SHP77 (cell line): ENCODE results near the gene APBB1IP.
"Not testable (repeated sequence)": the region's sequence is repeated elsewhere in the genome, so short reads cannot be mapped to it uniquely, and the experiment has no call there.

Experiments used
- DNase-seq, 2 experiments: peaks; one replicate each; lab custom pipeline; 2025; lab: John Stamatoyannopoulos, UW

Gene APBB1IP

GRCh38 chr10:26441491-26442214, 3.5 kb downstream of the APBB1IP start:
- no peak for DNase-seq

DNA sequence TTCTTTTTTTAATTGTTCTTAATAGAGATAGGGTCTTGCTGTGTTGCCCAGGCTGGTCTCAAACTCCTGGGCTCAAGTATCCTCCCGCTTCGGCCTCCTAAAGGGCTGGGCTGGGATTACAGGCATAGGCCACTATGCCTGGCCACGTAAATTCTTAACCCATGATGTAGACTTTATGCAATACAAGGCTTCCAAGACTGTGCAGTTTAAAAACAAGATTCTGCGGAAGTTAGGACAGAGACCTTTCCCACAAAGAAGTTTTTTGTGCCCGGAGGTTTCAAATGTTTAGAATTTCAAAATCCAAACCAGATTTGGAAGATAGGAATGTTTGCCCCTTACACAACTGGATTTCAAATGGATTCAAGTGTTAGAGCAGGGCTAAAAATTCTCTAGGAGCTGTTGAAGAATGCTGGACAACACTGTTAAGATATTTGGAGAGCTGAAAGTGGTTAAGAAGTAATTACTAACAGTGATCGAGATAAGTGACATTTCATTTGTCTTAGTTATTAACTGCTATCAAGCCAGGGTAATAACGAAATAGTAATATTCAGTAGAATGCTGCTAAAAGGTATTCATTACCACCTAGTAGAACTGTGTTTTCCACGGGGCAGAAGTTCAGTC, 7.4 kb downstream of the APBB1IP start:
- DNase-seq = no peak

- no peak for DNase-seq
Measured at GRCh38 chr10:26446258-26446657, 8.1 kb downstream of the APBB1IP start.

DNA sequence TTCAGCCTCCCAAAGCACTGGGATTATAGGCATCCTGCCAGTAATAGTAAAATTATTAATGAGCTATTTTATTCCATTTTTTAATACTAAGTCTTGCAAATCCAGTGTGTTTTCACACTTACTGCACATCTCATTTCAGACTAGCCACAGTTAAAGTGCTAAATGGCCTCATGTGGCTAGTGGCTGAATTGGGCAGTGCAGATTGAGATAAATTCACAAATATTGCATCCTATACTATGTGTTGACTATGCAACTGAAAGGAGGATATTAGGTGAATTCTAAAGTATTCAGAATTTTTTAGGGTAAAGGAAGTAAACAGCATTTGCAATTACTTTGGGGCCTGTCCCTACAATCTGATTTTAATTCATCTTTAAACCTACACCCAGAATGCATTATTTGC, 10.2 kb downstream of the APBB1IP start:
- DNase-seq = no peak

DNA sequence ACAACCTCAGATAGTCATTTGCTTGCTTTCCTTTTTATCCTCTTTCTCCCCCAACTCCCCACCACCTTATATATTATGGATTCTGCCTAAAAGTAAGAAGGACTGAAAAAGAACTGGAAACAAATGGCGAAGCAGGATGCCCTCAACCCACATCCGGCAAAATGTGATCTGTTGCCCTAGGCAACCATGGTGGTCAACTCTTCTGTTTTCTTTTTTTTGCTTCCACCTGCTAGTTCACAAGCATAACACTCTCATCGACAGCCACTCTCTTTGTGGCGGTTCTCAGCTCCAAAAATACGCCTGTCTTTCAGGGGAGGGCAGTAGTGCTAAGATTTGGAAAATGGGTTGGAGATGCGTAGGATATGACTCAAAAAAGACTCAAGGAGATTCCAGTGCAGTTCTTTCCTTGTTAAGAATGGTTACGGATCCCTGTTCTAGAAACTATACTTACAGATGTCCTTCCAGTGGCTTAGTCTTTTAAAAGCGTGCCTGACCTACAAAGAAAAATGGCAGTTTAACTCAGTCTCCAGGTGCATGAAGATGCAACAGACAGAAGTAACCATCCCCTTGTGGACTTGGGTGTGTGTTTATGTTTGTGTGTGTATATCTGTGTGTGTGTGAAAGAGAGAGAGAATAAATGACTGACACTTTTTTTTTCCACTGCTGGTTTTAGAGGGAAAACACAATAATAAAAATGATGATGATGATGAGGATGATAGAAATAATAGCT, 10.7 kb downstream of the APBB1IP start:
- DNase-seq = no peak

- DNase-seq = no peak
Measured at GRCh38 chr10:26449726-26450125, 11.6 kb downstream of the APBB1IP start.

GRCh38 chr10:26451903-26452302, 13.8 kb downstream of the APBB1IP start:
- DNase-seq = no peak

DNA sequence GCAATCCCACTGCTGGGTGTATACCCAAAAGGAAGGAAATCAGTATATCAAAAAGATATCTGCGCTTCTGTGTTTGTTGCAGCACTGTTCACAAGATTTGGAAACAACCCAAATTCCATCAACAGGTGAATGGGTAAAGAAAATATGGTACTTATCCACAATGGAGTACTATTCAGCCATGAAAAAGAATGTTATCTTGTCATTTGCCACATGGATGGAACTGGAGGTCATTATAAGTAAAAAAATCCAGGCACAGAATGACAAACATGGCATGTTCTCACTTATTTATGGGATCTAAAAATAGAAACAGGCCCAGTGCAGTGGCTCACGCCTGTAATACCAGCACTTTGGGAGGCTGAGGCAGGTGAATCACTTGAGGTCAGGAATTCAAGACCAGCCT, 15.7 kb downstream of the APBB1IP start:
- no peak for DNase-seq

GRCh38 chr10:26454891-26455290, 16.8 kb downstream of the APBB1IP start:
- no peak for DNase-seq

GRCh38 chr10:26455567-26456315, 17.6 kb downstream of the APBB1IP start:
- DNase-seq = no peak

DNA sequence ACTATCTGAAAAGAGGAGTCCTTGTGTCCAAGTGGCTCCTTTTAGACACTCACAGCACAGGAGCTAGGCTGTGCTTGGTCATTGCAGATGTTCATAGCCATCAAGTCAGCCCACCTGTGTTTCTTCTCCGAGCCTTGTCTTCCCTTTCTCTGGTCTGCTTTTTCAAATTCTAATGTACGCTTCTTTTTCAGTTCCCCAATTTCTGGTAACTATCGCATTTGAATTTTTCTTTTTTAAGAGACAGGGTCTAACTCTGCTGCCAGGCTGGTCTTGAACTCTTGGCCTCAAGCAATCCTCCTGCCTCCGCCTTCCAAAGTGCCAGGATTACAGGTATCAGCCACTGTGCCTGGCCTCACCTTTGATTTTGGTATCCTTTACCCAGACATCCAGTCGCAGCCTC, 18.9 kb downstream of the APBB1IP start:
- no peak for DNase-seq

- DNase-seq = no peak
Measured at GRCh38 chr10:26460736-26461135, 22.6 kb downstream of the APBB1IP start.

- no peak for DNase-seq
Measured at GRCh38 chr10:26463986-26464385, 25.8 kb downstream of the APBB1IP start.

GRCh38 chr10:26464632-26465280, 26.6 kb downstream of the APBB1IP start:
- no peak for DNase-seq

GRCh38 chr10:26466531-26466930, 28.4 kb downstream of the APBB1IP start:
- DNase-seq = not testable (repeated sequence)

DNA sequence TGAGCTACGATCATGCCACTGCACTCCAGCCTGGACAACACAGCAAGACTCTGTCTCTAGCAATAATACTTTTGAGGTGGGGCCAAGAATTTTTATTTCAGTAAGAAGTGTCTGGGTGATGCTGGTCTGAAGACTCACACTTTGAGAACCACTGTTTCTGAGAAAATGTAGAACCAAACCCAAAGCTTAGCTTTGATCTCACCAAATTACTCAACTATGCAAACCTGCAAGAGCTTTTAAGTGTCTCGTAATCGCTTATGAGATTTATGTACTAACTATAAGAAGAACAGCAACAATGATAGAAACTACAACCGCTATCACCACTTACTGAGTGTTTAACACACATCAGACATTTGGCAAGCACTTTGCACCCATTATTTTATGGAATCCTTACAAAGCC, 29.5 kb downstream of the APBB1IP start:
- no peak for DNase-seq

DNA sequence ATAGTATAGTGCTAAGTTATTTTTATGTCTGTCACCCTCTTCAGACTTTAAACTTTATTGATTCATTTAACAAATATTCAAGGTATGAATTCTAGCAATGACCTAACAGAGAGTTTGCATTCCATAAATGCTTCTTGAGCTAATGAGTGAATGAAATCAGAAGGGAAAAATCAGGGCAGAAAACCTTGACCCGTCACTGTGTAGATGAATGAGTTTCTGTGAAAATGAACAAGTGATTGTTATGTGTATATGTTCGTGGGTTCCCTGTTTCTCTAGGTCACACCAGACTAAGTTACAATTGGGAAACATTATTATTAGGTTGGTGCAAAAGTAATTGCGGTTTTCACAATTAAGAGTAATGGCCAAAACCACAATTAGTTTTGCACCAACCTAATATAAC, 30.1 kb downstream of the APBB1IP start:
- DNase-seq = no peak

DNA sequence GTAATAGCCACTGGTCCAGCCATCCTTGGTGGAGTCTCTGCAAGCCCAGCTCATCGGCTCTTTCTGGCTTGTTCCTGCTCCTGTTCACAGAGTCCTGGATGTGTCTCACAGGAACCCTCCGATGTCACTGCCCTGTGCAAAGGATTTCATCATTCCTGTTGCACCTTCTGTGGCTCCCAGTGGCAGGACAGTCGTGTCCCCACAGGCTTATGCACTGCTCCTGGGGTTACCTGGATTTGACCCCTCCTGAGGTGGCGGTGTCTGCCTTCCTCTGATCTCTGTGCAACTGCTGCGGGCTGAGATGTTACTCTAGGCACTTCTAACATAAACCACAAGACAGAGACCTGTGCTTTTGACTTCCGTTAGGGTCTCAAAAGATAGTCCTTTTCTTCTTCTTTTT, 30.6 kb downstream of the APBB1IP start:
- DNase-seq = no peak

DNA sequence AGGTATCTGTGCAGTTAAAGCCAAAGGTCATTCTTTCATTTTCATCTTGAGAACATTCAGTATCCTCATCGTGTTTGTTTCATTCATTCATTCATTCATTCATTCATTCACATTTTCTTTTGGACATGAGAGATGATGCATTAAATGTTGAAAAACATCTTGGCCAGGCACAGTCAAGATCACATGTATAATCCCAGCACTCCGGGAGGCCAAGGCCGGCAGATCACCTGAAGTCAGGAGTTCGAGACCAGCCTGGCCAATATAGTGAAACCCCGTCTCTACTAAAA, 34.3 kb downstream of the APBB1IP start:
- DNase-seq = no peak

GRCh38 chr10:26474026-26474425, 35.9 kb downstream of the APBB1IP start:
- DNase-seq = no peak

DNA sequence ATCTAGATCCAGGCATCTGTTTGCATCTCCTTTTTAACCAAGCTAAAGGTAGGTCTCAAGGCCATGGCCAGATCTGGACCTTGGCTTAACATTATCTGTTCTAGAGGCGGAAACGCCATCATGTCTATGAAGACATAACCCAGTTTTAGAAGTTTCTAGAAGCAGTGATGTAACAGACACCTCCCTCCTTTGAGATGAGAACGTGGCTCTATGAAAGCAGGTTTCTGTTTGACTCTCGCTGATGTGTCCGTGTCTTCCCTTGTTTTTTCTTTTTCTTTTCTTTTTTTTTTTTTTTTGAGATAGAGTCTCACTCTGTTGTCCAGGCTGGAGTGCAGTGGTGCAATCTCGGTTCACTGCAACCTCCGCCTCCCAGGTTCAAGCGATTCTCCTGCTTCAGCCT, 36.7 kb downstream of the APBB1IP start:
- not testable (repeated sequence) for DNase-seq

- no peak for DNase-seq
Measured at GRCh38 chr10:26475386-26475785, 37.2 kb downstream of the APBB1IP start.
